ENCODE data around the gene OGDHL. TPM values are rescaled to one million over a fixed set of nuclear protein-coding genes. Genes with fewer than 3 reads are reported as not detected.

Gene OGDHL
- total RNA-seq (10 to 100 TPM in 1 of 5 donors, 1 to 10 TPM in 3, not detected in 1; 3.7 to 26.8 (median 4.4) TPM), polyA plus RNA-seq (under 1 TPM; 0.31 to 0.46 (median 0.45) TPM)
- long read RNA-seq, donor 1, result 0 reads
- long read RNA-seq, donor 2, partial matches to known transcripts, result 13 of 15 reads
- long read RNA-seq, donor 2, other reads (novel, unspliced or antisense), result 0 of 15 reads
- long read RNA-seq, donor 3, result 0 reads
- long read RNA-seq, donor 4, result 0 reads
- long read RNA-seq, donor 5, result 0 reads
- long read RNA-seq, donor 6, partial matches to known transcripts, result 0 of 1 reads
- long read RNA-seq, donor 6, other reads (novel, unspliced or antisense), result 0 of 1 reads
- long read RNA-seq, donor 7, result 0 reads
- long read RNA-seq, donor 8, result 0 reads
- long read RNA-seq, donor 9, result 0 reads
- long read RNA-seq, donor 10, partial matches to known transcripts, result 0 of 1 reads
- long read RNA-seq, donor 10, other reads (novel, unspliced or antisense), result 0 of 1 reads

DNA sequence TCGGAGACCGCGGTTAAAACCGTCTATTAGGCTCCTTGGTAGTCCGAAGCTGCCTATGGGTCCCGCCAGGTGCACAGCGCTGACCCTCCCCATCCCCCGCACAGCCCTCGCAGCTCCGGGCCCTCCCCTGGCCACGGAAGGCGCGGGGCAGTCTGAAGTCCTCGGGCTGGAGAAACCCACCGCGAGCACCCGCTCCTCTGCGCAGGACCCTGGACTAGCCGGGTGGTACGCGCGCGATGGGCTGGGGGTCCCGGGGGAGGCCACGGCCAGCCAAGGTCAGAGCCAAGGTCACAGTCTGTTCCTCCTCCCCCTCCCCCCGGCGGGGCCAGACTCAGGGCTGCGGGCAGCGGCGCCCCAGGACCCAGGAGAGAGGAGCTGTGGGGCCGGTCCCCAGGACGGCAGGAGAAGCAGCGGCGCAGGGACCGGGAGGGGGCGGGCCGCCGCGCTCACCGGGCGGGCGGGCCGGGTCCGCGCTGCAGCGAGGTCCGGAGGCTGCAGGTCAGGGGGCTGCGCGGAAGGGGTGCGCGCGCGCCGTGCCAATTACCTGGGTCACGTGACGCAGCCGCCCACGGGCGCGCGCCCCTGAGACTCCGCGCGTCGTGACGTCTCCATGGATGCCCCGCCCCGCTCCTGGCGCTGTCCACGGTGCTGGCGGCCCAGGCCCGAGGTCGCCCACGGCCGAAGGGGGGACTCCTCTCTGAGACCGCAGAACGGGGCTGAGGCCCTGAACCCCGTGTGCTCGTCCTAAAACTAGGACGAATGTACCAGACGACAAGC lies at the start of gene OGDHL:
TSS of gene OGDHL (minus strand) at position 535 of the 777 bp plus-strand sequence. CDS start 3,731 bp downstream, outside the sequence.
- peaks cover 5 to 14% (median 11%) of the 10 kb centered on the region in 4 donors for H3K4me1 ChIP-seq
- peak; percentile 46 to 91 for DNase-seq
- TF ChIP-seq POLR2AphosphoS5 (IDR thresholded peaks at IDR 0.05), result no peak
- no peak for TF ChIP-seq CTCF (IDR thresholded peaks at IDR 0.05)
- TF ChIP-seq EP300 (IDR thresholded peaks at IDR 0.05), result no peak
- no peak for TF ChIP-seq POLR2A (IDR thresholded peaks at IDR 0.05)
- peaks cover 0 to 9% (median 4%) of the 10 kb centered on the region in 4 donors for H3K9me3 ChIP-seq
- 2 to 4% (median 2%) methylated on average over 12 to 81 of the region's 81 CpGs for WGBS, 5 donors
- H3K36me3 ChIP-seq, result no peaks in the 10 kb centered on the region
- intact Hi-C loops (cut with DNase I; ENCODE audit: low total_unique reads), result no loop called here
- peaks cover 0 to 78% (median 16%) of the 10 kb centered on the region in 3 donors for H3K27me3 ChIP-seq
- peak within 1 kb of the TSS; percentile 50 to 77 (median 60) for H3K4me3 ChIP-seq
- no peak within 1 kb of the TSS for H3K27ac ChIP-seq

DNA sequence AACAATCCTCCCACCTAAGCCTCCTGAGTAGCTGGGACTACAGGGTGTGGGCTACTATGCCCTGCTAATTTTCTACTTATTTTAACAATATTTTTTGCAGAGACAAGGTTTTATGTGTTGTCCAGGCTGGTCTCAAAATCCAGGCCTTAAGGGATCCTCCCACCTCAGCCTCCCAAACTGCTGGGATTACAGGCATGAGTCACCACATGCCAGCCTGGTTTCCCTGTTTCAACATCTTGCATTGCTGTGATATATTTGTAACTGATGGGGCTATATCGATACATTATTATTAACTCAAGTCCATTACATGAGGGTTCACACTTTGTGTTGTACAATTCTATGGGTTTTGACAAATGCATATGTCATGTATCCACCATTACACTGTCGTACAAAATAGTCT lies 41.9 kb upstream of the OGDHL start:
- WGBS, 5 donors, result 94 to 100% (median 95%) methylated on average over 2 of the region's 2 CpGs
- Histone ChIP-seq H3K36me3 (no peaks in the 10 kb centered on the region), H3K4me1 (no peaks in the 10 kb centered on the region), H3K27ac (no peak overlapping the region), H3K9me3 (peaks cover 0 to 21% (median 8%) of the 10 kb centered on the region in 4 donors), H3K4me3 (no peak overlapping the region), H3K27me3 (no peaks in the 10 kb centered on the region)
- no peak for DNase-seq
- intact Hi-C loops (cut with DNase I; ENCODE audit: low total_unique reads), result no loop called here
- TF ChIP-seq POLR2A (IDR thresholded peaks at IDR 0.05) (no peak), CTCF (IDR thresholded peaks at IDR 0.05) (no peak), POLR2AphosphoS5 (IDR thresholded peaks at IDR 0.05) (no peak), EP300 (IDR thresholded peaks at IDR 0.05) (no peak)

- Histone ChIP-seq H3K4me3 (no peak overlapping the region), H3K27me3 (peaks cover 0 to 8% (median 0%) of the 10 kb centered on the region in 3 donors), H3K36me3 (no peaks in the 10 kb centered on the region), H3K9me3 (no peaks in the 10 kb centered on the region), H3K4me1 (no peaks in the 10 kb centered on the region), H3K27ac (no peak overlapping the region)
- DNase-seq, result no peak
- intact Hi-C loops (cut with DNase I; ENCODE audit: low total_unique reads), result no loop called here
- TF ChIP-seq POLR2AphosphoS5 (IDR thresholded peaks at IDR 0.05) (no peak), POLR2A (IDR thresholded peaks at IDR 0.05) (no peak), EP300 (IDR thresholded peaks at IDR 0.05) (no peak), CTCF (IDR thresholded peaks at IDR 0.05) (no peak)
- 76 to 89% (median 83%) methylated on average over 4 of the region's 4 CpGs for WGBS, 5 donors
Observed at GRCh38 chr10:49798275-49798674, 36.2 kb upstream of the OGDHL start.

DNA sequence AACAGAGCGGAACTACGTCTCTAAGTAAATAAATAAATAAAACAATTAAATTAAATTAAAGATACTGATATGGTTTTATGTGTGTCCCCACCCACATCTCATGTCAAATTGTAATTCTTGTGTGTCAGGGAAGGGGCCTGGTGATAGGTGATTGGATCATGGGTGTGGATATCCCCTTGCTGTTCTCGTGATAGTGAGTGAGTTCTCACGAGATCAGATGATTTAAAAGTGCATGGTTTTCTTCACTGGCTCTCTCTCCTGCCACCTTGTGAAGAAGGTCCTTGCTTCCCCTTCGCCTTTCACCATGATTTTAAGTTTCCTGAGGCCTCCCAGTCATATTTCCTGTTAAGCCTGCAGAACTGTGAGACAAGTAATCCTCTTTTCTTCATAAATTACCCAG lies 29.0 kb upstream of the OGDHL start:
- no peaks in the 10 kb centered on the region for H3K9me3 ChIP-seq
- TF ChIP-seq POLR2A (IDR thresholded peaks at IDR 0.05) (no peak), CTCF (IDR thresholded peaks at IDR 0.05) (no peak), POLR2AphosphoS5 (IDR thresholded peaks at IDR 0.05) (no peak), EP300 (IDR thresholded peaks at IDR 0.05) (no peak)
- H3K4me3 ChIP-seq, result no peak overlapping the region
- no peak for DNase-seq
- peaks cover 0 to 2% (median 0%) of the 10 kb centered on the region in 3 donors for H3K27me3 ChIP-seq
- intact Hi-C loops (cut with DNase I; ENCODE audit: low total_unique reads), result no loop called here
- WGBS, 5 donors, result 63 to 75% (median 72%) methylated on average over 5 of the region's 5 CpGs
- no peaks in the 10 kb centered on the region for H3K36me3 ChIP-seq
- no peak overlapping the region for H3K27ac ChIP-seq
- H3K4me1 ChIP-seq, result no peaks in the 10 kb centered on the region

All from stomach (tissue), 19 donors.